LNCaP clone FGC (cell line): ENCODE measurements around the gene SASS6.

Source experiments
- DNase-seq: peaks from one replicate; pipeline ENCODE4 v3.0.0-alpha.2; 2011; ENCODE audit warnings: low read depth
- H3K4me3 ChIP-seq: 2 replicates; pipeline ENCODE4 v1.5.1; 2011; ENCODE audit warnings: mild to moderate bottlenecking, low read depth, low read length, control low read depth
- CTCF ChIP-seq: IDR thresholded peaks from 2 replicates; pipeline ENCODE4 v1.5.1; 2012; ENCODE audit warnings: mild to moderate bottlenecking; ENCODE audit not compliant: control insufficient read depth, insufficient read depth; ENCODE audit errors: extremely low read depth

SASS6 gene

GRCh38 chr1:100132566-100133477 lies at the start of gene SASS6, which contains the start of gene TRMT13:
SASS6 (minus strand) TSS chr1:100132930; CDS start chr1:100132814, 116 bp downstream.
TRMT13 (plus strand) TSS chr1:100133163; CDS start chr1:100133169, 6 bp downstream.
- peak; percentile 99 for DNase-seq
- H3K4me3 ChIP-seq = peak within 1 kb of the TSS; percentile 66
- TF ChIP-seq CTCF = no peak

GRCh38 chr1:100178091-100178490 lies 45.4 kb upstream of the SASS6 start, which contains the start of gene LRRC39:
LRRC39 (minus strand) TSS chr1:100178256; CDS start chr1:100168516, 9,740 bp downstream.
- no peak for TF ChIP-seq CTCF
- no peak within 1 kb of the TSS for H3K4me3 ChIP-seq
- no peak for DNase-seq

- no peak for TF ChIP-seq CTCF
- DNase-seq = no peak
- H3K4me3 ChIP-seq = no peak overlapping the region
These were observed 44.7 kb upstream of the SASS6 start for GRCh38 chr1:100177295-100178041.

GRCh38 chr1:100168051-100168450 lies 35.3 kb upstream of the SASS6 start:
- no peak for TF ChIP-seq CTCF
- DNase-seq = no peak
- no peak overlapping the region for H3K4me3 ChIP-seq

- TF ChIP-seq CTCF = no peak
- H3K4me3 ChIP-seq = no peak overlapping the region
- DNase-seq = no peak
These were observed 32.0 kb upstream of the SASS6 start for GRCh38 chr1:100164702-100165101.

GRCh38 chr1:100164216-100164615 lies 31.5 kb upstream of the SASS6 start:
- DNase-seq = no peak
- no peak overlapping the region for H3K4me3 ChIP-seq

More at GRCh38 chr1:100164216-100164615, 31.5 kb upstream of the SASS6 start:
- no peak for TF ChIP-seq CTCF
